MM.1S (cell line): ENCODE data around the gene CD302.
"Not testable (repeated sequence)": the region's sequence is repeated elsewhere in the genome, so short reads cannot be mapped to it uniquely, and the experiment has no call there.

Experiments
- DNase-seq: peaks from one replicate; pipeline ENCODE4 v3.0.0-alpha.2; 2015
- H2AFZ ChIP-seq: fragments of 300-600 bp; sonication (generic); 2 replicates; pipeline ENCODE4 v1.6.0; 2016; ENCODE audit warnings: antibody characterized with exemption, low read length
- H3F3A ChIP-seq: fragments of 300-600 bp; sonication (generic); 2 replicates; pipeline ENCODE4 v1.6.1; 2016; ENCODE audit warnings: mild to moderate bottlenecking, antibody characterized with exemption, low read length, moderate library complexity, mixed read lengths; ENCODE audit not compliant: insufficient read depth
- H3K27ac ChIP-seq: fragments of 300-600 bp; sonication (generic); 2 replicates; pipeline ENCODE4 v1.5.1; 2016; ENCODE audit warnings: mild to moderate bottlenecking, low read length
- H3K27me3 ChIP-seq: fragments of 300-600 bp; sonication (generic); replicated peaks from 2 replicates; pipeline ENCODE4 v1.6.0; 2016; ENCODE audit warnings: low read length; ENCODE audit not compliant: insufficient read depth
- H3K36me3 ChIP-seq: fragments of 300-600 bp; sonication (generic); replicated peaks from 2 replicates; pipeline ENCODE4 v1.6.1; 2016; ENCODE audit warnings: mild to moderate bottlenecking, low read length, mixed read lengths; ENCODE audit not compliant: insufficient read depth
- H3K4me1 ChIP-seq: fragments of 300-600 bp; sonication (generic); 2 replicates; pipeline ENCODE4 v1.6.1; 2016; ENCODE audit warnings: low read length, mixed read lengths
- H3K4me2 ChIP-seq: fragments of 300-600 bp; sonication (generic); 2 replicates; pipeline ENCODE4 v1.6.0; 2016; ENCODE audit warnings: low read depth, low read length
- H3K4me3 ChIP-seq: fragments of 300-600 bp; sonication (generic); 2 replicates; pipeline ENCODE4 v1.5.1; 2016; ENCODE audit warnings: low read length, mixed read lengths
- H3K79me2 ChIP-seq: fragments of 300-600 bp; sonication (generic); 2 replicates; pipeline ENCODE4 v1.6.1; 2016; ENCODE audit warnings: mixed run types, low read length, mixed read lengths
- H3K9ac ChIP-seq: fragments of 300-600 bp; sonication (generic); 2 replicates; pipeline ENCODE4 v1.6.1; 2016; ENCODE audit warnings: low read length, mixed read lengths
- H3K9me2 ChIP-seq: fragments of 300-600 bp; sonication (generic); replicated peaks from 2 replicates; pipeline ENCODE4 v1.6.1; 2016; ENCODE audit warnings: mild to moderate bottlenecking, low read length, mixed read lengths; ENCODE audit not compliant: insufficient read depth
- H3K9me3 ChIP-seq: fragments of 300-600 bp; sonication (generic); replicated peaks from 2 replicates; pipeline ENCODE4 v1.6.1; 2016; ENCODE audit warnings: mild to moderate bottlenecking, low read length, mixed read lengths; ENCODE audit not compliant: insufficient read depth
- H4K20me1 ChIP-seq: fragments of 300-600 bp; sonication (generic); 2 replicates; pipeline ENCODE4 v1.6.1; 2016; ENCODE audit warnings: mild to moderate bottlenecking, low read length, moderate library complexity, mixed read lengths; ENCODE audit not compliant: insufficient read depth
- EZH2 ChIP-seq: fragments of 300-600 bp; sonication (generic); optimal IDR thresholded peaks from 2 replicates; pipeline ENCODE3; 2017; ENCODE audit warnings: low read depth, mild to moderate bottlenecking, antibody characterized with exemption, low read length, mixed read lengths
- EZH2phosphoT487 ChIP-seq: fragments of 300-600 bp; sonication (generic); IDR thresholded peaks from 2 replicates; pipeline ENCODE4 v1.6.1; 2018; ENCODE audit warnings: antibody characterized with exemption, low read length
- TF ChIP-seq, protein P1 (sequence below): fragments of 300-600 bp; sonication (generic); IDR thresholded peaks from 2 replicates; pipeline ENCODE4 v1.5.1; 2016; ENCODE audit warnings: antibody characterized with exemption, low read length, mixed read lengths

CD302 gene

DNA sequence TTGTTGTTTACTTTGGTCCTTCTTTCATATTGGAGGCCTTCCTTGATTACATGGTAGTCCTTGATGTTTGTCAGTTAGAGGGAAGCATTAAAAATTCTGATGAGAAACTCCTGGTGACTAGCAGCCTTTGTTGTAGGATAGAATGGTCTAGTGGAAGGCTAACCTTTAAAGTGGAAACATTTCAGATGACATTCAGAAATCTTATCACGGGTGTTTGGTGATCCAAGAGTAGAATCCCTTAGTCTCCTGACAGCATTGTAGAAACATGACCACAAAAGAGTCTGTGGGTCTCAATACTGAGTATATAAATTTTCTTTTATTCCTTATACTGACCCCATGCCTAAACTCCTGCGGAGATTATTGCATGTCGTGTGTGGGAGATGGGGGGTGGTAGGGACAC lies 72.3 kb downstream of the CD302 start:
- Histone ChIP-seq H3K9me2 (no peaks in the 10 kb centered on the region), H2AFZ (no peak overlapping the region), H3K36me3 (peaks cover 8% of the 10 kb centered on the region; the same call in 1 of the 2 replicates), H3K27ac (no peak overlapping the region), H3K27me3 (no peaks in the 10 kb centered on the region), H3K9me3 (no peaks in the 10 kb centered on the region), H3K79me2 (peaks cover 100% of the 10 kb centered on the region), H3K4me3 (no peak overlapping the region), H3K4me1 (no peaks in the 10 kb centered on the region), H3K4me2 (no peak overlapping the region), H3F3A (peaks cover 6% of the 10 kb centered on the region; the same call in 1 of the 2 replicates), H4K20me1 (peaks cover 72% of the 10 kb centered on the region), H3K9ac (no peak overlapping the region)
- TF ChIP-seq EZH2phosphoT487 (no peak), EZH2 (no peak)
- DNase-seq: no peak

DNA sequence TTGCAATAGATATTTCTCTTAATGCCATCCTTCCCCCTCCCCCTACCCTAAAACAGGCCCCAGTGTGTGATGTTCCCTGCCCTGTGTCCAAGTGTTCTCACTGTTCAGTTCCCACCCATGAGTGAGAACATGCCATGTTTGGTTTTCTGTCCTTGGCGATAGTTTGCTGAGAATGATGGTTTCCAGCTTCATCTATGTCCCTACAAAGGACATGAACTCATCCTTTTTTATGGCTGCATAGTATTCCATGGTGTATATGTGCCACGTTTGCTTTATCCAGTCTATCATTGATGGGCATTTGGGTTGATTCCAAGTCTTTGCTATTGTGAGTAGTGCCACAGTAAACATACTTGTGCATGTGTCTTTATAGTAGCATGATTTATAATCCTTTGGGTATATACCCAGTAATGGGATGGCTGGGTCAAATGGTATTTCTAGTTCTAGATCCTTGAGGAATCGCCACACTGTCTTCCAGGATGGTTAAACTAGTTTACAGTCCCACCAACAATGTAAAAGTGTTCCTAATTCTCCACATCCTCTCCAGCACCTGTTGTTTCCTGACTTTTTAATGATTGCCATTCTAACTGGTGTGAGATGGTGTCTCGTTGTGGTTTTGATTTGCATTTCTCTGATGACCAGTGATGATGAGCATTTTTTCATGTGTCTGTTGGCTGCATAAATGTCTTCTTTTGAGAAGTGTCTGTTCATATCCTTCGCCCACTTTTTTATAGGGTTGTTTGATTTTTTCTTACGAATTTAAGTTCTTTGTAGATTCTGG lies 73.0 kb downstream of the CD302 start:
- not testable (repeated sequence) for H3K36me3 ChIP-seq, H3F3A ChIP-seq, H2AFZ ChIP-seq

DNA sequence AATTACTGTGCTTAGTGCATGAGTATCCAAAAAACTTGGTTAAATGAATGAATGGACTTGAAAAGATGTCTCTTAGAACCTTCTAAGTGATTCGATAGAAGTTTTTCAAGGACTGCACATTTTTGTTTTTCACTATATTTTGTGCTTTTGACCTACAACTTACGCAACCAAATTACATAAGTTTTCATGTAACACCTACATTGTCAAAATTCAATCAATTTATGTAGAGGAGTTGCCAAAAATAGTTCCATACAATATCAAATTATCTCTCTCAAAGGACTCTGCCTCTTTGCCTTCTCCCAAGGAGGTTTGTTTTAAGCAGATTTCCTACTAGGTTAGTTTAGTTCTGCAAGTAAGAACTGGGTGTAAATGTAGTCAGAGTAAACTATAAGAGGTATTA lies 75.4 kb downstream of the CD302 start:
- H3K27ac ChIP-seq: no peak overlapping the region
- no peaks in the 10 kb centered on the region for H3K9me2 ChIP-seq
- H3K36me3 ChIP-seq: peaks cover 8% of the 10 kb centered on the region; the same call in 1 of the 2 replicates

More for the DNA sequence above, 73.0 kb downstream of the CD302 start:
- not testable (repeated sequence) for H3K9ac ChIP-seq, H3K9me3 ChIP-seq, H3K4me1 ChIP-seq, H3K4me2 ChIP-seq, H3K4me3 ChIP-seq, H3K9me2 ChIP-seq, H3K27ac ChIP-seq, H3K27me3 ChIP-seq, DNase-seq
- Histone ChIP-seq H3K79me2 (peaks cover 100% of the 10 kb centered on the region), H4K20me1 (peaks cover 79% of the 10 kb centered on the region)

DNA sequence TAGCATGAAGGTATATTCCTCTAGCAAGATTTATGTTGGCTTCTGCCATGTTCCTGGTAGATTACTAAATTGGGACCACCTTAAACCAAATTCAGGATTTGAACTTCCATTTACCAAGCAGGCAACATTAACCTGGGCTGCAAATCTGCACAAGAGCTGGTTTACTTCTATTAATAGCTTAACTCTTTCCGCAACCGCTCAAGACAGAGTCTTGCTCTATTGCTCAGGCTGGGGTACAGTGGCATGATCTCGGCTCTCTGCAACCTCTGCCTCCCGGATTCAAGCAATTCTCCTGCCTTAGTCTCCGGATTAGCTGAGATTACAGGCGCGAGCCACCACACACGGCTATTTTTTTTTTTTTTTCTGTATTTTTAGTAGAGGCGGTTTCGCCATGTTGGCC lies 77.3 kb downstream of the CD302 start:
- Histone ChIP-seq H2AFZ (no peak overlapping the region), H4K20me1 (peaks cover 79% of the 10 kb centered on the region), H3K9me3 (no peaks in the 10 kb centered on the region), H3K27ac (no peak overlapping the region), H3K4me2 (no peak overlapping the region), H3K9me2 (no peaks in the 10 kb centered on the region), H3K4me3 (no peak overlapping the region), H3K36me3 (peaks cover 16% of the 10 kb centered on the region), H3K9ac (no peak overlapping the region), H3K79me2 (peaks cover 100% of the 10 kb centered on the region), H3K27me3 (no peaks in the 10 kb centered on the region), H3F3A (no peaks in the 10 kb centered on the region; the same call in 1 of the 2 replicates), H3K4me1 (no peaks in the 10 kb centered on the region)
- no peak for TF ChIP-seq EZH2phosphoT487
- TF ChIP-seq, protein P1, sequence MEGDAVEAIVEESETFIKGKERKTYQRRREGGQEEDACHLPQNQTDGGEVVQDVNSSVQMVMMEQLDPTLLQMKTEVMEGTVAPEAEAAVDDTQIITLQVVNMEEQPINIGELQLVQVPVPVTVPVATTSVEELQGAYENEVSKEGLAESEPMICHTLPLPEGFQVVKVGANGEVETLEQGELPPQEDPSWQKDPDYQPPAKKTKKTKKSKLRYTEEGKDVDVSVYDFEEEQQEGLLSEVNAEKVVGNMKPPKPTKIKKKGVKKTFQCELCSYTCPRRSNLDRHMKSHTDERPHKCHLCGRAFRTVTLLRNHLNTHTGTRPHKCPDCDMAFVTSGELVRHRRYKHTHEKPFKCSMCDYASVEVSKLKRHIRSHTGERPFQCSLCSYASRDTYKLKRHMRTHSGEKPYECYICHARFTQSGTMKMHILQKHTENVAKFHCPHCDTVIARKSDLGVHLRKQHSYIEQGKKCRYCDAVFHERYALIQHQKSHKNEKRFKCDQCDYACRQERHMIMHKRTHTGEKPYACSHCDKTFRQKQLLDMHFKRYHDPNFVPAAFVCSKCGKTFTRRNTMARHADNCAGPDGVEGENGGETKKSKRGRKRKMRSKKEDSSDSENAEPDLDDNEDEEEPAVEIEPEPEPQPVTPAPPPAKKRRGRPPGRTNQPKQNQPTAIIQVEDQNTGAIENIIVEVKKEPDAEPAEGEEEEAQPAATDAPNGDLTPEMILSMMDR: no peak
- no peak for TF ChIP-seq EZH2
- no peak for DNase-seq

More for the DNA sequence above, 75.4 kb downstream of the CD302 start:
- no peak overlapping the region for H3K4me3 ChIP-seq
- DNase-seq: no peak
- H3K9me3 ChIP-seq: no peaks in the 10 kb centered on the region
- H3K4me2 ChIP-seq: no peak overlapping the region
- H3F3A ChIP-seq: no peaks in the 10 kb centered on the region; the same call in 1 of the 2 replicates
- H3K27me3 ChIP-seq: no peaks in the 10 kb centered on the region
- H3K79me2 ChIP-seq: peaks cover 100% of the 10 kb centered on the region
- H3K4me1 ChIP-seq: no peaks in the 10 kb centered on the region
- H3K9ac ChIP-seq: no peak overlapping the region
- peaks cover 81% of the 10 kb centered on the region for H4K20me1 ChIP-seq
- TF ChIP-seq EZH2phosphoT487 (no peak), EZH2 (no peak)
- TF ChIP-seq, protein P1: no peak
- H2AFZ ChIP-seq: no peak overlapping the region
